Measurements from ENCODE around the gene PRDM15.

Gene PRDM15

GRCh38 chr21:41827951-41828883, 50.9 kb downstream of the PRDM15 start:
- no peaks in the 10 kb centered on the region for H3K4me1 ChIP-seq (ENCODE audit: control insufficient read depth, insufficient read depth, low read length)
- no peaks in the 10 kb centered on the region for H3K9me3 ChIP-seq (replicated peaks; ENCODE audit: low read length)
- peaks cover 24% of the 10 kb centered on the region for H3K36me3 ChIP-seq (ENCODE audit: insufficient read depth, low read length)
- H3K4me3 ChIP-seq (ENCODE audit: low read length), result no peak overlapping the region
- H3K9ac ChIP-seq (ENCODE audit: low read depth, low read length), result no peak overlapping the region
- H3K27me3 ChIP-seq (ENCODE audit: control insufficient read depth, insufficient read depth, low read length), result no peaks in the 10 kb centered on the region
- H3K4me2 ChIP-seq (ENCODE audit: low read length), result no peak overlapping the region

GRCh38 chr21:41825881-41826280, 53.3 kb downstream of the PRDM15 start:
- no peak overlapping the region for H3K4me2 ChIP-seq (ENCODE audit: low read length)
- no peaks in the 10 kb centered on the region for H3K27me3 ChIP-seq (ENCODE audit: control insufficient read depth, insufficient read depth, low read length)
- H3K4me3 ChIP-seq (ENCODE audit: low read length), result no peak overlapping the region
- peaks cover 14% of the 10 kb centered on the region for H3K36me3 ChIP-seq (ENCODE audit: insufficient read depth, low read length)
- H3K9ac ChIP-seq (ENCODE audit: low read depth, low read length), result no peak overlapping the region
- H3K4me1 ChIP-seq (ENCODE audit: control insufficient read depth, insufficient read depth, low read length), result no peaks in the 10 kb centered on the region
- no peaks in the 10 kb centered on the region for H3K9me3 ChIP-seq (replicated peaks; ENCODE audit: low read length)

GRCh38 chr21:41825216-41825615, 53.9 kb downstream of the PRDM15 start:
- peaks cover 14% of the 10 kb centered on the region for H3K36me3 ChIP-seq (ENCODE audit: insufficient read depth, low read length)
- H3K9me3 ChIP-seq (replicated peaks; ENCODE audit: low read length), result no peaks in the 10 kb centered on the region
- no peak overlapping the region for H3K4me2 ChIP-seq (ENCODE audit: low read length)
- H3K4me3 ChIP-seq (ENCODE audit: low read length), result no peak overlapping the region
- no peaks in the 10 kb centered on the region for H3K27me3 ChIP-seq (ENCODE audit: control insufficient read depth, insufficient read depth, low read length)
- H3K4me1 ChIP-seq (ENCODE audit: control insufficient read depth, insufficient read depth, low read length), result no peaks in the 10 kb centered on the region
- no peak overlapping the region for H3K9ac ChIP-seq (ENCODE audit: low read depth, low read length)

GRCh38 chr21:41824466-41825207, 54.5 kb downstream of the PRDM15 start:
- H3K9ac ChIP-seq (ENCODE audit: low read depth, low read length), result no peak overlapping the region
- no peaks in the 10 kb centered on the region for H3K27me3 ChIP-seq (ENCODE audit: control insufficient read depth, insufficient read depth, low read length)
- no peak overlapping the region for H3K4me2 ChIP-seq (ENCODE audit: low read length)
- no peak overlapping the region for H3K4me3 ChIP-seq (ENCODE audit: low read length)
- H3K9me3 ChIP-seq (replicated peaks; ENCODE audit: low read length), result no peaks in the 10 kb centered on the region
- H3K4me1 ChIP-seq (ENCODE audit: control insufficient read depth, insufficient read depth, low read length), result no peaks in the 10 kb centered on the region
- H3K36me3 ChIP-seq (ENCODE audit: insufficient read depth, low read length), result peaks cover 14% of the 10 kb centered on the region

- no peaks in the 10 kb centered on the region for H3K9me3 ChIP-seq (replicated peaks; ENCODE audit: low read length)
- H3K36me3 ChIP-seq (ENCODE audit: insufficient read depth, low read length), result peaks cover 14% of the 10 kb centered on the region
- H3K27me3 ChIP-seq (ENCODE audit: control insufficient read depth, insufficient read depth, low read length), result no peaks in the 10 kb centered on the region
- H3K4me1 ChIP-seq (ENCODE audit: control insufficient read depth, insufficient read depth, low read length), result no peaks in the 10 kb centered on the region
- no peak overlapping the region for H3K4me2 ChIP-seq (ENCODE audit: low read length)
- H3K9ac ChIP-seq (ENCODE audit: low read depth, low read length), result no peak overlapping the region
- no peak overlapping the region for H3K4me3 ChIP-seq (ENCODE audit: low read length)
These were observed 55.2 kb downstream of the PRDM15 start for GRCh38 chr21:41823906-41824305.

- H3K9ac ChIP-seq (ENCODE audit: low read depth, low read length), result no peak overlapping the region
- no peaks in the 10 kb centered on the region for H3K4me1 ChIP-seq (ENCODE audit: control insufficient read depth, insufficient read depth, low read length)
- peaks cover 14% of the 10 kb centered on the region for H3K36me3 ChIP-seq (ENCODE audit: insufficient read depth, low read length)
- no peaks in the 10 kb centered on the region for H3K27me3 ChIP-seq (ENCODE audit: control insufficient read depth, insufficient read depth, low read length)
- no peaks in the 10 kb centered on the region for H3K9me3 ChIP-seq (replicated peaks; ENCODE audit: low read length)
- H3K4me3 ChIP-seq (ENCODE audit: low read length), result no peak overlapping the region
- no peak overlapping the region for H3K4me2 ChIP-seq (ENCODE audit: low read length)
These were observed 56.0 kb downstream of the PRDM15 start for GRCh38 chr21:41823166-41823565.

- H3K27me3 ChIP-seq (ENCODE audit: control insufficient read depth, insufficient read depth, low read length), result no peaks in the 10 kb centered on the region
- H3K9me3 ChIP-seq (replicated peaks; ENCODE audit: low read length), result no peaks in the 10 kb centered on the region
- H3K4me3 ChIP-seq (ENCODE audit: low read length), result no peak overlapping the region
- H3K4me2 ChIP-seq (ENCODE audit: low read length), result no peak overlapping the region
- no peak overlapping the region for H3K9ac ChIP-seq (ENCODE audit: low read depth, low read length)
- peaks cover 3% of the 10 kb centered on the region for H3K36me3 ChIP-seq (ENCODE audit: insufficient read depth, low read length)
- no peaks in the 10 kb centered on the region for H3K4me1 ChIP-seq (ENCODE audit: control insufficient read depth, insufficient read depth, low read length)
These were observed 57.2 kb downstream of the PRDM15 start for GRCh38 chr21:41821756-41822431.

GRCh38 chr21:41821081-41821755, 57.9 kb downstream of the PRDM15 start:
- Histone ChIP-seq H3K4me2 (ENCODE audit: low read length) (no peak overlapping the region), H3K9me3 (replicated peaks; ENCODE audit: low read length) (no peaks in the 10 kb centered on the region), H3K4me1 (ENCODE audit: control insufficient read depth, insufficient read depth, low read length) (no peaks in the 10 kb centered on the region), H3K36me3 (ENCODE audit: insufficient read depth, low read length) (peaks cover 3% of the 10 kb centered on the region), H3K9ac (ENCODE audit: low read depth, low read length) (no peak overlapping the region), H3K4me3 (ENCODE audit: low read length) (no peak overlapping the region), H3K27me3 (ENCODE audit: control insufficient read depth, insufficient read depth, low read length) (no peaks in the 10 kb centered on the region)

- Histone ChIP-seq H3K9ac (ENCODE audit: low read depth, low read length) (no peak overlapping the region), H3K36me3 (ENCODE audit: insufficient read depth, low read length) (peaks cover 8% of the 10 kb centered on the region), H3K4me3 (ENCODE audit: low read length) (no peak overlapping the region), H3K9me3 (replicated peaks; ENCODE audit: low read length) (no peaks in the 10 kb centered on the region), H3K4me1 (ENCODE audit: control insufficient read depth, insufficient read depth, low read length) (no peaks in the 10 kb centered on the region), H3K4me2 (ENCODE audit: low read length) (no peak overlapping the region), H3K27me3 (ENCODE audit: control insufficient read depth, insufficient read depth, low read length) (no peaks in the 10 kb centered on the region)
These were observed 58.6 kb downstream of the PRDM15 start for GRCh38 chr21:41820384-41821080.

- no peak overlapping the region for H3K4me3 ChIP-seq (ENCODE audit: low read length)
- H3K9ac ChIP-seq (ENCODE audit: low read depth, low read length), result no peak overlapping the region
- no peaks in the 10 kb centered on the region for H3K9me3 ChIP-seq (replicated peaks; ENCODE audit: low read length)
- H3K27me3 ChIP-seq (ENCODE audit: control insufficient read depth, insufficient read depth, low read length), result no peaks in the 10 kb centered on the region
- H3K36me3 ChIP-seq (ENCODE audit: insufficient read depth, low read length), result peaks cover 14% of the 10 kb centered on the region
- no peak overlapping the region for H3K4me2 ChIP-seq (ENCODE audit: low read length)
- no peaks in the 10 kb centered on the region for H3K4me1 ChIP-seq (ENCODE audit: control insufficient read depth, insufficient read depth, low read length)
These were observed 59.3 kb downstream of the PRDM15 start for GRCh38 chr21:41819856-41820281.
